ENCODE data around the gene SPAG9. TPM values are rescaled to one million over a fixed set of nuclear protein-coding genes. Genes with fewer than 3 reads are reported as not detected.

SPAG9 gene
- total and polyA plus RNA-seq, 2 of the 8 experiments (the other 6 are each of a cell fraction or from before 2014, with no cell fraction given) = 9.8 to 63.8 TPM

DNA sequence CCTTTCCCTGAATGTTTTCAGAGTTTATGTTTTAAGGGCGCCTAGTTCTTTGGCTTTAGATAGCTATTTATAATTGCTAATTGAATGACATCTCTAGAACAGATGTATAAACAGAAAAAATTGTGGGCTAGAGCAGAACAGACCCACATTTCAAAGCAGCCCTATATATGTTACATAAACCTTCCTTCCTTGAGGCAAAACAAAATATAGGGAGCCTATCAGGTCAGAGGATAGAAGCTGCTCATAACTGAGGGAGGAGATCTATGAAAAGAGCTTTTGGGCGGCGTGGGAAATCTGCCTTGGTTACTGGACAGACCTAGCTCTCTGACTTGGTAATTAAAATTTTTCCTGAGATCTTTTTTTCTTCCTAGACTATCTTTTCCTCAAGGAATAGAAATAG lies 68.4 kb downstream of the SPAG9 start:
- no peaks in the 10 kb centered on the region for H3K27me3 ChIP-seq (replicated peaks in 1 of 4; ENCODE audit: control insufficient read depth in 3 of 4, extremely low read depth in 1 of 4, insufficient read depth in 3 of 4, low read length in 3 of 4)
- no peaks in the 10 kb centered on the region for H3K36me3 ChIP-seq (ENCODE audit: control insufficient read depth in 2 of 4, insufficient read depth in 4 of 4, low read length in 3 of 4)
- H2BK12ac ChIP-seq (ENCODE audit: low read depth, low read length) = no peak overlapping the region
- H3K23me2 ChIP-seq (ENCODE audit: low read depth, low read length) = no peaks in the 10 kb centered on the region; the same call in 1 of the 2 replicates
- H3K56ac ChIP-seq (replicated peaks; ENCODE audit: insufficient read length, low read depth, low read length) = no peak overlapping the region
- POLR2A ChIA-PET (ENCODE audit: partially characterized antibody) = interaction anchor here (1.1 kb wide), 1 partner anchor 12 kb away, joined by 3 read pairs; no protein-coding TSS in a partner anchor
- H3K23ac ChIP-seq (ENCODE audit: insufficient read length) = no peak overlapping the region
- TF ChIP-seq, protein P1, sequence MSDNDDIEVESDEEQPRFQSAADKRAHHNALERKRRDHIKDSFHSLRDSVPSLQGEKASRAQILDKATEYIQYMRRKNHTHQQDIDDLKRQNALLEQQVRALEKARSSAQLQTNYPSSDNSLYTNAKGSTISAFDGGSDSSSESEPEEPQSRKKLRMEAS (IDR thresholded peaks at IDR 0.05) = no peak
- TF ChIP-seq SIX5 (IDR thresholded peaks at IDR 0.05; ENCODE audit: low read depth, low read length) (no peak), HDAC2 (IDR thresholded peaks at IDR 0.05; ENCODE audit: borderline replicate concordance in 1 of 2, low read depth in 2 of 2, low read length in 2 of 2) (no peak), BCL11A (IDR thresholded peaks at IDR 0.05; ENCODE audit: low read depth in 2 of 2, low read length in 2 of 2) (no peak), YY1 (IDR thresholded peaks at IDR 0.05; ENCODE audit: low read depth, low read length) (no peak)
- H3K9ac ChIP-seq (replicated peaks in 1 of 4; ENCODE audit: extremely low read depth in 1 of 4, low read depth in 3 of 4, low read length in 3 of 4) = no peak overlapping the region
- no peak overlapping the region for H3K18ac ChIP-seq (ENCODE audit: extremely low read depth, low read length)
- DNase-seq (ENCODE audit: low read depth in 1 of 2, low spot score in 2 of 2) (no peak), FAIRE-seq (no peak)
- no peak overlapping the region for H2BK5ac ChIP-seq (ENCODE audit: low read depth, low read length)
- no peak overlapping the region for H3K14ac ChIP-seq (ENCODE audit: insufficient read length)
- H4K20me1 ChIP-seq (replicated peaks in 1 of 2; ENCODE audit: control insufficient read depth in 1 of 2, insufficient read depth in 2 of 2, low read length in 2 of 2) = no peaks in the 10 kb centered on the region
- H4K91ac ChIP-seq (replicated peaks; ENCODE audit: insufficient read length, low read length) = no peak overlapping the region
- no peak overlapping the region for H3K4me3 ChIP-seq (ENCODE audit: extremely low read depth in 1 of 4, insufficient read depth in 2 of 4, low read depth in 3 of 4, low read length in 4 of 4)
- H2AFZ ChIP-seq (ENCODE audit: low read length) = no peak overlapping the region
- H3K79me1 ChIP-seq (ENCODE audit: low read depth, low read length) = no peaks in the 10 kb centered on the region
- peaks cover 0 to 8% of the 10 kb centered on the region in 2 experiments; a peak in 2 of 4 replicates for H3K79me2 ChIP-seq (ENCODE audit: control insufficient read depth in 1 of 2, insufficient read depth in 2 of 2, low read length in 2 of 2)
- CTCF ChIA-PET (ENCODE audit: partially characterized antibody) = interaction anchor here (1.8 to 10.2 kb wide), 3 partner anchors 8 to 51 kb away, joined by 4 to 147 read pairs (median 79); no protein-coding TSS in a partner anchor
- H3K4me2 ChIP-seq (ENCODE audit: insufficient read depth in 1 of 2, low read depth in 2 of 2, low read length in 2 of 2) = no peak overlapping the region
- H3K9me3 ChIP-seq (ENCODE audit: insufficient read depth in 2 of 2, low read depth in 1 of 2, low read length in 1 of 2) = no peaks in the 10 kb centered on the region
- no peak overlapping the region for H2AK5ac ChIP-seq (ENCODE audit: low read depth, low read length)
- WGBS, 2 experiments (ENCODE audit: extremely low coverage in 1 of 2, insufficient coverage in 1 of 2, insufficient read length in 1 of 2, insufficient replicate concordance in 2 of 2, low coverage in 1 of 2, low lambda C conversion rate in 2 of 2, missing lambda C conversion rate in 1 of 2) = 86% methylated on average over 3 of the region's 3 CpGs; no CpG with 5 or more reads in 1 of the 2 experiments
- no peak overlapping the region for H2BK15ac ChIP-seq (ENCODE audit: low read length)
- H4K8ac ChIP-seq (ENCODE audit: extremely low read depth, insufficient read depth, low read length) = no peak overlapping the region
- no peak overlapping the region for H3K4ac ChIP-seq (replicated peaks; ENCODE audit: insufficient read length, low read depth, low read length)
- H2BK20ac ChIP-seq (ENCODE audit: low read length) = no peak overlapping the region
- peaks cover 1 to 5% (median 2%) of the 10 kb centered on the region in 4 experiments; a peak in 4 of 7 replicates for H3K4me1 ChIP-seq (replicated peaks in 1 of 4; ENCODE audit: control insufficient read depth in 3 of 4, insufficient read depth in 4 of 4, low read length in 3 of 4)
- no peak overlapping the region for H3K27ac ChIP-seq (ENCODE audit: low read depth, low read length)
- no peak overlapping the region for H4K5ac ChIP-seq (ENCODE audit: insufficient read length, low read depth, low read length)
- H2BK120ac ChIP-seq (replicated peaks; ENCODE audit: low read depth, low read length) = no peak overlapping the region

Data from H1 (cell line).